HEK293T (cell line): ENCODE results near the gene HCN2.

Experiments used
- CTCF ChIA-PET: fragments of 350-600 bp; formaldehyde crosslinking; extraction: SDS; loops from one replicate; lab custom pipeline; 2021; ENCODE audit warnings: antibody characterized with exemption, inconsistent platforms; lab: Yijun Ruan, JAX
- POLR2A ChIA-PET: fragments of 350-600 bp; formaldehyde crosslinking; extraction: SDS; loops from one replicate; lab custom pipeline; 2020; ENCODE audit warnings: antibody characterized with exemption, inconsistent platforms; lab: Yijun Ruan, JAX
- DNase-seq: peaks from one replicate; pipeline ENCODE4 v3.0.0; 2012; ENCODE audit warnings: mixed read lengths; ENCODE audit errors: extremely low spot score
- ARNT ChIP-seq: fragments of 450-650 bp; IDR thresholded peaks from 2 replicates; pipeline ENCODE4 v1.6.1; 2017; ENCODE audit warnings: mild to moderate bottlenecking
- BHLHE40 ChIP-seq: fragments of 450-650 bp; IDR thresholded peaks from 2 replicates; pipeline ENCODE4 v1.6.1; 2016; ENCODE audit warnings: mild to moderate bottlenecking, moderate library complexity, borderline replicate concordance
- CTBP1 ChIP-seq: fragments of 450-650 bp; IDR thresholded peaks from 2 replicates; pipeline ENCODE4 v1.6.1; 2016; ENCODE audit warnings: borderline replicate concordance
- ELF4 ChIP-seq: fragments of 450-650 bp; IDR thresholded peaks from 2 replicates; pipeline ENCODE4 v1.6.1; 2017; ENCODE audit warnings: antibody characterized with exemption
- FOXA1 ChIP-seq: fragments of 450-650 bp; IDR thresholded peaks from 2 replicates; pipeline ENCODE4 v1.6.1; 2016; ENCODE audit warnings: mild to moderate bottlenecking
- FOXK2 ChIP-seq: fragments of 450-650 bp; IDR thresholded peaks from 2 replicates; pipeline ENCODE4 v1.6.1; 2016; ENCODE audit warnings: mild to moderate bottlenecking
- FOXM1 ChIP-seq: fragments of 450-650 bp; IDR thresholded peaks from 2 replicates; pipeline ENCODE4 v1.6.1; 2017; ENCODE audit warnings: mild to moderate bottlenecking, borderline replicate concordance
- HDGF ChIP-seq: fragments of 450-650 bp; IDR thresholded peaks from 2 replicates; pipeline ENCODE4 v1.6.1; 2017; ENCODE audit warnings: antibody characterized with exemption, borderline replicate concordance
- L3MBTL2 ChIP-seq: fragments of 450-650 bp; conservative IDR thresholded peaks from 2 replicates; pipeline ENCODE4 v1.6.1; 2016; ENCODE audit warnings: mild to moderate bottlenecking
- LEF1 ChIP-seq: fragments of 450-650 bp; IDR thresholded peaks from 2 replicates; pipeline ENCODE4 v1.6.1; 2017; ENCODE audit warnings: mild to moderate bottlenecking, borderline replicate concordance
- NFRKB ChIP-seq: fragments of 450-650 bp; IDR thresholded peaks from 2 replicates; pipeline ENCODE4 v1.6.1; 2016; ENCODE audit warnings: mild to moderate bottlenecking, moderate library complexity
- SP1 ChIP-seq: fragments of 450-650 bp; IDR thresholded peaks from 2 replicates; pipeline ENCODE4 v1.6.1; 2017
- SUZ12 ChIP-seq: fragments of 450-650 bp; IDR thresholded peaks from 2 replicates; pipeline ENCODE4 v1.6.1; 2016; ENCODE audit warnings: mild to moderate bottlenecking
- TARDBP ChIP-seq: fragments of 450-650 bp; IDR thresholded peaks from 2 replicates; pipeline ENCODE4 v1.6.1; 2016
- ZNF384 ChIP-seq: fragments of 450-650 bp; IDR thresholded peaks from 2 replicates; pipeline ENCODE4 v1.6.1; 2016
- TF ChIP-seq, protein P1 (sequence below): fragments of 450-650 bp; IDR thresholded peaks from 2 replicates; pipeline ENCODE4 v1.6.1; 2016

Gene HCN2

DNA sequence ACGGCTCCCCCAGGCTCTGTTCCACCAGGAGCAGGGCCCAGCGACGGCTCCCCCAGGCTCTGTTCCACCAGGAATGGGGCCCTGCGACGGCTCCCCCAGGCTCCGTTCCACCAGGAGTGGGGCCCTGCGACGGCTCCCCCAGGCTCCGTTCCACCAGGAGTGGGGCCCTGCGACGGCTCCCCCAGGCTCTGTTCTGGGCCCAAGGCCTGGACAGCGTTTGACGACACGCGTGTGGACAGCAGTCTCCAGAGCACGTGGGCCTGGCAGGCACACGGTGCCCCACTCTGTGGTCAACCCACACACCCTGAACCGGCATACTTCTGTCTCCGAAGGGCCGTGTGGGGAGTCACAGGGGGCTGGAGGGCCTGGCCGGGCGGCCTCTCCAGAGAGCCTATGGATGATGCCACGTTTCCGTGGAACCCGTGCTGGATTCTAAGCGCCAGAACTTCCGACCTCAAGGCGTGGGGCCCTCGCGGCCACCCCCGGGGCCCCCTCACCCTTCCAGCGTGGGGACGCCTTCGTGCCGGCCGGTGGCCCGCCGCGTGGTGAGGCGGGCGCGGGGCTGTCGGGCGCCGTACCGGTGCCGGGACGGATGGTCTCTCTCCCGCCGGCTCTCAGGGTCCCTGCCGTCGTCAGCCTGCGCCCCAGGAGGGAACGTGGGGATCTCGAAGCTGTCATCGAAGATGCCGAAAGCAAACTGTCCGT lies 61.6 kb downstream of the HCN2 start:
- DNase-seq, result no peak
- POLR2A ChIA-PET, result no interaction called here
- CTCF ChIA-PET, result no interaction called here
- TF ChIP-seq ZNF384 (no peak), TARDBP (no peak), FOXK2 (no peak), SP1 (no peak), NFRKB (no peak), LEF1 (no peak), CTBP1 (no peak)
- TF ChIP-seq, protein P1, sequence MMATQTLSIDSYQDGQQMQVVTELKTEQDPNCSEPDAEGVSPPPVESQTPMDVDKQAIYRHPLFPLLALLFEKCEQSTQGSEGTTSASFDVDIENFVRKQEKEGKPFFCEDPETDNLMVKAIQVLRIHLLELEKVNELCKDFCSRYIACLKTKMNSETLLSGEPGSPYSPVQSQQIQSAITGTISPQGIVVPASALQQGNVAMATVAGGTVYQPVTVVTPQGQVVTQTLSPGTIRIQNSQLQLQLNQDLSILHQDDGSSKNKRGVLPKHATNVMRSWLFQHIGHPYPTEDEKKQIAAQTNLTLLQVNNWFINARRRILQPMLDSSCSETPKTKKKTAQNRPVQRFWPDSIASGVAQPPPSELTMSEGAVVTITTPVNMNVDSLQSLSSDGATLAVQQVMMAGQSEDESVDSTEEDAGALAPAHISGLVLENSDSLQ, result no peak

DNA sequence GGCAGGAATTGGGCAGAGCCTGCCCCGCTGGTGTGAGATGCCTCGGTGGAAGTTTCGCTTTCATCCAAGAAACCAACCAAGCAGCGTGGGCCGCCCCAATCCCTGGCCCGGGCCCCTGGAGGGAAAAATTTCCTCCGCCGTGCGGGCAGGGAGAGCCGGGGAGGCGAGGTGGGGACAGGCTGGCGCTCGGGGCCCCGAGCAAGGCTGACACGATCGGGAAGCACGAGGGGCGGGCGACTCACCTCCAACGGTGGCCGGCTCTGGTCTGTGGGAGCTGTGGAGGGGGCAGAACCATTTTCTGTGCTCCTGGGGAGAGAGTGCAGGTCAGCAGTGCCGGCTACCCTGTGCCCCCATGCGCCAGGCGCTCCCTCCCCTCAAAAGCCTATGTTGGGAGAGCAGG lies 62.3 kb downstream of the HCN2 start:
- no peak for TF ChIP-seq L3MBTL2
- TF ChIP-seq, protein P1, result no peak
- no peak for TF ChIP-seq NFRKB
- TF ChIP-seq ARNT, result no peak
- no peak for TF ChIP-seq ZNF384
- TF ChIP-seq BHLHE40, result no peak
- no peak for TF ChIP-seq SP1
- TF ChIP-seq SUZ12, result no peak
- TF ChIP-seq FOXK2, result no peak
- no peak for TF ChIP-seq FOXM1
- no peak for TF ChIP-seq ELF4
- ChIA-PET POLR2A (no interaction called here), CTCF (no interaction called here)
- DNase-seq, result no peak

DNA sequence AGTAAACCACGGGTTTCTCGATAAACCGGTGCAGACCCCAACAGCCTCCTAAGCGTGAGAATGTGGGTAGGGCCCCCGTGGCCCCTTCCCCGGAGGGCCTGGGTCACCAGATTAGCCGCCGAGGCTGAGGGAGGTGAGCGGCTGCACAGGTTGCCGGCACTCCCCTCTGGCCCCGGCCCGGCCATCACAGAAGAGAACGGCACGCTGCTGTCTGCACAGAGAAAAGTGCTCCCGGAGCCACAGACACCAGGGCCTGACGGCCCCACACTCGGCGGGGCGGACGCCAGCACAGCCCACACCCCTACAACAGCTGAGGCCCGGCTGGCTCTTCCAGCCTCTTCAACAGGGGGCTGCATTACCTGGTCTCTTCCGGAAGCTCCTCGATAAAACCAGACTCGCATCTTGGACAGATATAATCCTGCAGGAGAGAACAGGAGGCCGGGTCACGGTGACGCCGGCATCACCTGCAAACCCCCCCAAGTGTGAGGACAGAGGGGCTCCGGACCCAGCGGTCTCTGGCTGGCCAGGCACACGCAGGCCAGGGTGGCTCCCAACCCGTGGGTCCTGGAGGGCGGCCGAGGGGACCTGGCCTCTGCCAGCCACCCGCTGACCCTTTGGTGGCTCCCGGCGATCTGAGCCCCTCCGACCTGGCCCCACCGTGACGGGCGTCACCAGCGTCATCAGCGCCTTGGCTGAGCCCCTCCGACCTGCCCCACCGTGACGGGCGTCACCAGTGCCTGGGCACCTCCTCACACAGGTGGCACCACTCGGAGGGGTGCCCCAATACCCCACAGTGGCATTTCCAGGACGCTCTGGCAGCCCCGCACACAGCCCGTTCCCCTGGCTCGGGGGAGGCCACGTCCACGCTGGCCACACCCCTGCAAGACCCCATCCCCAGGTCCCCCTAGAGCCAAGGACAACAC lies 63.0 kb downstream of the HCN2 start:
- TF ChIP-seq ARNT, result no peak
- no peak for TF ChIP-seq FOXA1
- TF ChIP-seq SP1, result no peak
- no peak for TF ChIP-seq BHLHE40
- TF ChIP-seq NFRKB, result no peak
- no peak for TF ChIP-seq FOXM1
- TF ChIP-seq ELF4, result no peak
- no peak for TF ChIP-seq L3MBTL2
- TF ChIP-seq CTBP1, result no peak
- TF ChIP-seq SUZ12, result no peak
- TF ChIP-seq TARDBP, result no peak
- TF ChIP-seq HDGF, result no peak
- no peak for TF ChIP-seq LEF1
- no peak for DNase-seq
- POLR2A ChIA-PET, result no interaction called here
- CTCF ChIA-PET, result no interaction called here

DNA sequence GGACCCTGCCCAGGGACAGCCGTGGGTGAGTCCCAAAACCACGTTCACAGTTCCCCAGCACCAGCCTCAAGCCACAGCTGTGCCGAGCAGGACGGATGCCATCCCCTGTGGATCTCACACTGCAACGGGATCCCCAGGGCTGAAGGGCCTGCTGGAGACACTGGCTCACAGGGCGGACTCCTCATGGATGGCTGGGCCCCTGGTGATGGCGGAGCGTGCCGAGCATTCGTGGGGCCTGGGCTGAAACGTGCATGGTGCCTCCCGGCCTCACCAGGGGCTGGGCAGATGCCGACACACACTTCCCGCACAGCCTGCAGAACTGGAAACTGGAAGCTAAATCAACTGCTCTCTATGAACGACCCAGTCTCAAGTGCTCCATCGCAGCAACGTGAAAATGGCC lies 63.7 kb downstream of the HCN2 start:
- ChIA-PET CTCF (no interaction called here), POLR2A (no interaction called here)
- DNase-seq, result no peak
- no peak for TF ChIP-seq ZNF384

DNA sequence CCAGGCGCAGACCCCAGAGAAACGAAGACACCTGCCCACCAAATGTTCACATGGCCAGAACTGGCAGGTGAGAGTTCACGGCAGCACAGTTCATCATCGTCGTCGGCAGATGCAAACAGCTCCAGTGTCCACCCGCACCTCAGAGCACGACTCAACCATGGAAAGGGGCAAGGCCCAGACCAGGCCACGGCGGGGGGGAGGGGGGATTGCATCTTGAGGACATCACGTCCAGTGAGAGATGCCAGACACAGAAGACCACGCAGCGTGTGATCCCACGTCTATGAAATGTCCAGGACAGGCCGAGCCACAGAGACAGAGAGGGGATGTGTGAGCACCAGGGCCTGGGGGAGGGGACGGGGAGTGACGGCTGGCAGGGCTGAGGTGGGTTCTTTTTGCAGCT lies 66.0 kb downstream of the HCN2 start:
- TF ChIP-seq FOXM1 (no peak), HDGF (no peak), CTBP1 (no peak), NFRKB (no peak), ARNT (no peak), TARDBP (no peak), FOXA1 (no peak), L3MBTL2 (no peak), FOXK2 (no peak), LEF1 (no peak), ELF4 (no peak), SUZ12 (no peak), SP1 (no peak), BHLHE40 (no peak), ZNF384 (no peak)
- TF ChIP-seq, protein P1, result no peak
- CTCF ChIA-PET, result no interaction called here
- POLR2A ChIA-PET, result no interaction called here
- no peak for DNase-seq
